A172 (cell line): Measurements from ENCODE around the gene TPO. TPM values are rescaled to one million over a fixed set of nuclear protein-coding genes. Genes with fewer than 3 reads are reported as not detected.
"Not testable (repeated sequence)": the region's sequence is repeated elsewhere in the genome, so short reads cannot be mapped to it uniquely, and the experiment has no call there.

Source experiments
- DNase-seq: peaks from one replicate; pipeline ENCODE4 v3.0.0-alpha.2; 2015; ENCODE audit warnings: low spot score
- total RNA-seq: library from RNA; depleted of rRNA; stranded (reverse); fragments of >200 nt; shearing (Covaris generic); gene quantifications from 2 replicates; pipeline ENCODE4 v1.2.3, GENCODE V29; 2014; rRNA removed

TPO gene
- not detected in 2 replicates for total RNA-seq

DNA sequence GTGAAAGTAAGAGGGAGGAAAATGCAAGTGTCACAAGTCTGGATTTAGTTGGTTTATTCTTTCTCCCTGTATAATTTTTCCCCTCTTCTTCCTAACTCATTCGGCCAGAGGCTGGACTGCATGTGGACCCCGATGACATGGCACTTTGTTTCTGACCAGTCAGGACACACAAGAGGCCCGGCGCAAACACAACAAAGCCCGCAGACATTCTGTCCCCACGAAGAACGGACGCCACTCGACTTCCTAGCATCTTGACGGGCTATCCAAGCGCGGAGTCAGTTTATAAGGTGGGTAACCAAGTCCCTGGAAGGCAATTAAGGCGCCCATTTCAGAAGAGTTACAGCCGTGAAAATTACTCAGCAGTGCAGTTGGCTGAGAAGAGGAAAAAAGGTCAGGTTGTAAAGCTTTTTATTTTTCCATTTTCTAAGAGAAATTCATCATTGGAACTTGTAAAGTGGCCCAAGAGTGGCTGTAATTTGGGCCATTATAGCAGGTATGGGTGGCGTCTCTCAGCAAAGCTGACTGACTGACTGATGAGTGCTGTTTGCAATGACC, at the start of gene TPO:
TSS of gene TPO (plus strand) at position 308 of the 555 bp plus-strand sequence. CDS start 946 bp downstream, outside the sequence.
- no peak for DNase-seq

GRCh38 chr2:1366546-1367134, 46.6 kb upstream of the TPO start:
- DNase-seq = no peak

GRCh38 chr2:1367601-1368000, 45.7 kb upstream of the TPO start:
- no peak for DNase-seq

GRCh38 chr2:1369905-1370304, 43.4 kb upstream of the TPO start:
- DNase-seq = no peak

DNA sequence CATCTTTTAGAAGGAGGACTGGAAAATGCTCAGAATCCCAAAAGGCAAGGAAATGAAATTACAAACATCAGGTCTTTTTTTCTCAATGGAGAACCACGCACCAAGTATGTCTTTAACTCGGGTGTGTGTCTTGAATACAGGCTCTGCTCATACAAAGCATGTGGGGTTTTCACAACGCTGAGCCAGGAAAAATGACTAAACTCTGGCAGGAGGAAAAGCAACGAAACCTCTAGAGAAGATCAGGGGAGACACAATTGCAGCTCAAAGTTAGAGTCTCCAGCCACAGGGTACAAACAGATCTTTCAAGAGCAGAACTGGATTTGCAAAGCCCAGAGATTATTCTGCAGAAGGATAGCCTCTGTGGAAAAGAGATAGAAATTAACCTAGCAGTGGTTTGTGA, 42.8 kb upstream of the TPO start:
- DNase-seq = no peak

GRCh38 chr2:1371082-1371481, 42.2 kb upstream of the TPO start:
- no peak for DNase-seq

- DNase-seq = no peak
Observed at GRCh38 chr2:1373830-1374229, 39.4 kb upstream of the TPO start.

DNA sequence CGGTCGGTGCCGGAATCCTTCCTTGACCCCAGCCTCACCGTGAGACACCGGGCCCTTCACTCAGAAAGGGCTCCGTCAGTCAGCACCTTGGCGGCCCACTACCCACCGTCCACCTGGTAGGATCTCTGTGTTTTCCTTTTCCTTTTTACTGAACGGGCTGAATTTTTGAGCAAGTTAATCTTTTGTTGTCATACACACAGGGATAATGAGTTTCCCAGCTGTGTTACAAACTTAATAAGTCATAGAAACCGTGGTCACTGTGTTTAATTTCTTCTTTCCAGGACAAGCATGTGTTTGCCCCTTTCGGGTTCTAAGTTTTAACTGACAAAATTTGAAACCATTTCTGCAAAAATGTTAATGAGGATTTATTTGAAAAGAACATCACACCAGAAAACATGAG, 39.0 kb upstream of the TPO start:
- DNase-seq = no peak

- no peak for DNase-seq
Observed at GRCh38 chr2:1375794-1376193, 37.5 kb upstream of the TPO start.

DNA sequence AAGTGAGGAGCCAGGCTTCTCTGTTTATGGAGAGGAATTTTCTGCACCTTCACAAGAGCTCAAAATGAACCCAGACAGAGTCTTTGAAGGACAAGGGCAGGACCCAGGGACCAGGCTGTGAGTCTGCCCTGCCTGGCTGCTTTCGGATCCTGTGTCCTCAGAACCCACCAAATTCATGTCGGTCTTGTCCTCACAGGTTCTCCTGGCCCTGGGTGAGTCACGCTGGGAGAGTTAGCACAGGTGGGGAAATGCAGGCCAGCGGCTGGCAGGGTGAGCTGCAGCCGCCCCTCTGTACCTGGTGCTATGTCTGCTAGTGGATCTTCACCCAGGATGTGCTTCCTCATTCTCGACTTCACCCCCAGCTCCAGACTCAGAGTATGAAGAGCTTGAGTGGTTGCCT, 35.8 kb upstream of the TPO start:
- DNase-seq = no peak

- DNase-seq = no peak
Observed at GRCh38 chr2:1378456-1379150, 34.7 kb upstream of the TPO start.

DNA sequence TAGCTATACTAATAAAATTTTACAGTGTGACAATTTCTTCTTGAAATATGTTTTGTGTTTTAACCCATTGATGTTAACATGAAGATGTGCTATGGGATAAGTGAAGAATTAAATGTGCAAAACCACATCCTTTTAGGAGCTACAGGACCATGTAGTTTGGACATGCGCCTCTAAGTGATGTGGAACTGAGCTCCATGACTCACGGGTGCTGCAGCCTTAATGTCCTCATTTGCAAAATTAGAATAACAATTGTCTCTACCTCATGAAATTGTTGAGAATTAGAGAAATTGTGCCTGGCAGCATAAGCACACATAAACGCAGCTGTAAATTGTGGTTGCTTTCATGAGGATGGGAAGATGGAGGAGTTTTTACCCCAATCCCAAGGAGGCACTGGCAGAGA, 31.6 kb upstream of the TPO start:
- no peak for DNase-seq

DNA sequence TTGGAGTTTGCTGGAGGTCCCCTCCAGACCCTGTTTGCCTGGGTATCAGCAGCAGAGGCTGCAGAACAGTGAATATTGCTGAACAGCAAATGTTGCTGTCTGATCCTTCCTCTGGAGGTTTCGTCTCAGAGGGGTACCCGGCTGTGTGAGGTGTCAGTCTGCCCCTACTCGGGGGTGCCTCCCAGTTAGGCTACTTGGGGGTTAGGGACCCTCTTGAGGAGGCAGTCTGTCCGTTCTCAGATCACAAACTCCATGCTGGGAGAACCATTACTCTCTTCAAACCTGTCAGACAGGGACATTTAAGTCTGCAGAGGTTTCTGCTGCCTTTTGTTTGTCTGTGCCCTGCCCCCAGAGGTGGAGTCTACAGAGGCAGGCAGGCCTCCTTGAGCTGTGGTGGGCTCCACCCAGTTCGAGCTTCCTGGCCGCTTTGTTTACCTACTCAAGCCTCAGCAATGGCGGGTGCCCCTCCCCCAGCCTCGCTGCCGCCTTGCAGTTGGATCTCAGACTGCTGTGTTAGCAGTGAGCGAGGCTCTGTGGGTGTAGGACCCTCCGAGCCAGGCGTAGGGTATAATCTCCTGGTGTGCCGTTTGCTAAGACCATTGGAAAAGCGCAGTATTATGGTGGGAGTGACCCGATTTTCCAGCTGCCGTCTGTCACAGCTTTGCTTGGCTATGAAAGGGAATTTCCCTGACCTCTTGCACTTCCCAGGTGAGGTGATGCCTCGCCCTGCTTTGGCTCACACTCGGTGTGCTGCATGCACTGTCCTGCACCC, 25.1 kb upstream of the TPO start:
- not testable (repeated sequence) for DNase-seq

- DNase-seq = not testable (repeated sequence)
Observed at GRCh38 chr2:1390118-1390517, 23.1 kb upstream of the TPO start.

DNA sequence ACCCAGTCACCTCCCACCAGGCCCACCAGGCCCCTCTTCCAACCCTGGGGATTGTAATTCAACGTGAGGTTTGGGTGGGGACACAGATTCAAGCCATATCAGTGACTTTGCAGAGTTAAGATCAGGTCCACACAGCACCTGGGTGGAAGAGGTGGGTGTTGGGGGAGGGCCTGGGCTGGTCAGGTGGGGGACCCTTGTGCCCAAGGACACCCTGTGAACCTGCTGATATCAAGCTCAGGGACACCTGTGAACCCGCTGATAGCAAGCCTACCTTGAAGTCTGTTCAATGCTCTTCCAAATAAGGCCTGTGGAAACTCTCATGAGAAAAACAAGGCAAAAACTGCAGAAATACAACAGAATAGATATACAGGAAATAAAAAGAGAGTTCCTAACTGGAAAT, 19.9 kb upstream of the TPO start:
- no peak for DNase-seq

DNA sequence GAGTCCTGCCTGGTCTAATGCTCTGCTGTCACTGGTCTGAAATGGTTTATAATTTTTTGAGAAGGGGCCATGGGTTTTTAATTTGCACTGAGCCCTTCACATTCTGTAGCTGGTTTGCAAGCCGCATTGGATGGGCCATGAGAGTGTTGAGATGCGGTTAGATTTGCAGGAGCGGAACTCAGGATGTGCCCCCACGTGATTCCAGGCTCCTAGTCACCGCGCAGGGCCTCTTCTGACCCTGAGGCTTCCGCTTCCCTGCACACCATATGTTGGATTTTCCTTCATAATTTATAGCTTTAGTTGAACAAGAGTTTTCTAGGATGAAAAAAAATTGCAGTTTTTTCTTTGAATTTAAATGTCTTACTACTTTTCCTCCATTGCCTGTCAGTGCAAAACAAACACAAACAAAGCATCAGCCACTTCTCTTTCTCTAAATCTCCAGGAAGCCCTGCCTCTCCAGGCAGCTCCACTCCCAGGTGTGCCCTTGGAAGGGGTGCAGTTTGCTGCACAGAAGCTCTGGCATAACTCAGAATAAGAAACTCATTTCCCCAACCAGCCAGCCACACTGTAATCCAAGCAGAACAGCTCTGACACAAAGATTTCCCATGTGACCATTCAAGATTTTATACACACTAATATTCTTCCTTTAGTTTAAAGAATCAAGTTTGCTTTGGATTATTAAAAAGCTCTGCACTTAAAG, 18.4 kb upstream of the TPO start:
- no peak for DNase-seq

- no peak for DNase-seq
Observed at GRCh38 chr2:1397350-1397749, 15.9 kb upstream of the TPO start.

DNA sequence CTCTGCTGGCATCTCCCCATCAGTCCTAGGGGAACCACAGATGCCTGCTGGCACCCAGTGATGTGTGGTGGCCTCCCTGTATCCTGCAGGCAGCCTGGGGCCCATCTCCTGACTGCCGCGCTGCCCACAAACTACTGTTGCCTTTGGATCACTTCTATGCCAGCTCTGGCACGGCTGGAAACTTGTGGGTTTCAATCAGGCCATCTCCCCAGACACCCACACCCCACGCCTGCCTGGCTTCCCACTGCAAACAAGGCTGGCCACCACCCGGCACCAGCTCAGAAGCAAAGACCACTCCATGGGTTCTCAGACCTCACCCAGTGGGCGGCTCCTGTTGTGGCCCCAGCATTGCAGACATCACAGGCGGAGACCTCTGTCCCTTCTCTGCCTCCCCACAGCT, 15.1 kb upstream of the TPO start:
- DNase-seq = no peak

GRCh38 chr2:1400943-1401735, 12.1 kb upstream of the TPO start:
- DNase-seq = no peak

- no peak for DNase-seq
Observed at GRCh38 chr2:1402064-1402463, 11.2 kb upstream of the TPO start.

GRCh38 chr2:1403565-1403964, 9.7 kb upstream of the TPO start:
- DNase-seq = no peak
